Progenitor cell of endocrine pancreas (in vitro differentiated cells): ENCODE results near the gene TAAR2. TPM values are rescaled to one million over a fixed set of nuclear protein-coding genes. Genes with fewer than 3 reads are reported as not detected.

Experiments
- DNase-seq: peaks from one replicate; pipeline ENCODE4 v3.0.0; 2021; ENCODE audit warnings: low spot score; ENCODE audit not compliant: unreplicated experiment
- H3K27ac Mint-ChIP-seq: 2 replicates; pipeline ENCODE4 v1.8.0; 2021; ENCODE audit warnings: mild to moderate bottlenecking, moderate library complexity, mixed read lengths
- H3K27me3 Mint-ChIP-seq: 2 replicates; pipeline ENCODE4 v1.8.0; 2021; ENCODE audit warnings: mixed read lengths
- H3K36me3 Mint-ChIP-seq: 2 replicates; pipeline ENCODE4 v1.8.0; 2022; ENCODE audit warnings: mixed read lengths; ENCODE audit not compliant: insufficient read depth
- H3K4me1 Mint-ChIP-seq: 2 replicates; pipeline ENCODE4 v1.8.0; 2021; ENCODE audit warnings: low read depth, mixed read lengths
- H3K4me3 Mint-ChIP-seq: 2 replicates; pipeline ENCODE4 v1.8.0; 2021; ENCODE audit warnings: low read depth, mild to moderate bottlenecking, moderate library complexity, mixed read lengths
- H3K9me3 Mint-ChIP-seq: 2 replicates; pipeline ENCODE4 v1.8.0; 2021; ENCODE audit warnings: low read depth, mixed read lengths
- long read RNA-seq: library from polyadenylated mRNA; unstranded; transcript quantifications from one replicate; pipeline ENCODE4 v2.0.0, GENCODE V29; 2020
- total RNA-seq: library from RNA; stranded (reverse); gene quantifications from 2 replicates; pipeline ENCODE4 v1.2.1, GENCODE V29; 2021
- TF ChIP-seq, protein P1 (sequence below): fragments of 200-600 bp; sonication (generic); IDR thresholded peaks from one replicate; pipeline ENCODE4 v1.5.0; 2021; ENCODE audit warnings: antibody characterized with exemption, mild to moderate bottlenecking; ENCODE audit not compliant: unreplicated experiment

Gene TAAR2, protein sequence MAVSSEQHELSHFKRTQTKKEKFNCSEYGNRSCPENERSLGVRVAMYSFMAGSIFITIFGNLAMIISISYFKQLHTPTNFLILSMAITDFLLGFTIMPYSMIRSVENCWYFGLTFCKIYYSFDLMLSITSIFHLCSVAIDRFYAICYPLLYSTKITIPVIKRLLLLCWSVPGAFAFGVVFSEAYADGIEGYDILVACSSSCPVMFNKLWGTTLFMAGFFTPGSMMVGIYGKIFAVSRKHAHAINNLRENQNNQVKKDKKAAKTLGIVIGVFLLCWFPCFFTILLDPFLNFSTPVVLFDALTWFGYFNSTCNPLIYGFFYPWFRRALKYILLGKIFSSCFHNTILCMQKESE
- total RNA-seq: not detected in 2 replicates
- long read RNA-seq: 0 reads

DNA sequence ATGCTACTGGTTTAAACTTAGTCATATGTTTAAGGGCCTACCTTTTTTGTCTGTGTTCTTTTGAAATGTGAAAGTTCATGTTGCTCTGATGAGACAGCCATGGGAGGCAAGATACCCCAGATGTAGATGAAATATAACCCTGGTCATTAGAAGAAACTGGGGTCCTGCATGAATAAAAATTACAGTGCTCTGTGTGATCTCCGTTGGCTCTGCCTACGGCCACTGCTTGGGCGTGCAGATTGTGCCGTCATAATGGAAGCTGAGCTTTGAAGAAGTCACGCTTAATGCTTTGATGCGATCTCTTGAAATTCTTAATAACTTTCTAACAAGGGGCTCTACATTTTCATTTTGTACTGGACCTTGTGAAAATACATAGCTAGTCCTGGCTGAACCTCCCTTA, at the start of gene TAAR2:
Gene TAAR2 (minus strand): TSS at position 101 of the 400 bp plus-strand sequence. CDS start 0 bp downstream, at position 101.
- TF ChIP-seq, protein P1, sequence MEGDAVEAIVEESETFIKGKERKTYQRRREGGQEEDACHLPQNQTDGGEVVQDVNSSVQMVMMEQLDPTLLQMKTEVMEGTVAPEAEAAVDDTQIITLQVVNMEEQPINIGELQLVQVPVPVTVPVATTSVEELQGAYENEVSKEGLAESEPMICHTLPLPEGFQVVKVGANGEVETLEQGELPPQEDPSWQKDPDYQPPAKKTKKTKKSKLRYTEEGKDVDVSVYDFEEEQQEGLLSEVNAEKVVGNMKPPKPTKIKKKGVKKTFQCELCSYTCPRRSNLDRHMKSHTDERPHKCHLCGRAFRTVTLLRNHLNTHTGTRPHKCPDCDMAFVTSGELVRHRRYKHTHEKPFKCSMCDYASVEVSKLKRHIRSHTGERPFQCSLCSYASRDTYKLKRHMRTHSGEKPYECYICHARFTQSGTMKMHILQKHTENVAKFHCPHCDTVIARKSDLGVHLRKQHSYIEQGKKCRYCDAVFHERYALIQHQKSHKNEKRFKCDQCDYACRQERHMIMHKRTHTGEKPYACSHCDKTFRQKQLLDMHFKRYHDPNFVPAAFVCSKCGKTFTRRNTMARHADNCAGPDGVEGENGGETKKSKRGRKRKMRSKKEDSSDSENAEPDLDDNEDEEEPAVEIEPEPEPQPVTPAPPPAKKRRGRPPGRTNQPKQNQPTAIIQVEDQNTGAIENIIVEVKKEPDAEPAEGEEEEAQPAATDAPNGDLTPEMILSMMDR: no peak
- H3K4me3 Mint-ChIP-seq: no peak within 1 kb of the TSS
- no peak within 1 kb of the TSS for H3K27ac Mint-ChIP-seq
- no peaks in the 10 kb centered on the region for H3K36me3 Mint-ChIP-seq
- peaks cover 2% of the 10 kb centered on the region for H3K4me1 Mint-ChIP-seq
- DNase-seq: no peak
- H3K9me3 Mint-ChIP-seq: peaks cover 13% of the 10 kb centered on the region
- H3K27me3 Mint-ChIP-seq: peaks cover 14% of the 10 kb centered on the region

DNA sequence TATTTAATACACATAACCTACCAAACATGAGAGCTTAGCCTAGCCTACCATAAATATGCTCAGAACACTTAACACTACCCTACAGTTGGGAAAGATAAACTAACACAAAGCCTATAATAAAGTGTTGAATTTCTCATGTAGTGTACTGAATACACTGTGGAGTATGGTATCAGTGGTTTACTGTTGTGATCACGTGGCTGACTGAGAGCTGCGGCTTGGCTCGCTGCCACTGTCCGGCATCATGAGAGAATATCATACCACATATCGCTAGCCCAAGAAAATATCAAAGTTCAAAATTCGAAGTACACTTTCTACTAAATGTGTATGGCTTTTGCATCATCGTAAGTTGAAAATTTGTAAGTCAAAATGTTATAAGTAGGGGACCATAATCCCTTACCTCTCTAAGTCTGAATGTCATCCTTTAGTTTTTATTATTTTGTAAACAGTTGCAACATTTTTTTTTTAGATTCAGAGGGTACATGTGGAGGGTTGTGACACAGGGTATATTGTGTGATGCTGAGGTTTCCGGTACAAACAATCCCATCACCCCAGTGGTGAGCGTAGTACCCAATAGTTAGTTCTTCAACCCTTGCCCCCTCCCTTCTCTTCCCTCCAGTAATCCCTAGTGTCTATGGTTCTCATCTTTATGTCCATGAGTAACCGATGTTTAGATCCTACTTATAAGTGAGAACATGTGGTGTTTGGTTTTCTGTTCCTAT, 49.5 kb upstream of the TAAR2 start:
- DNase-seq: no peak
- Mint-ChIP-seq H3K36me3 (no peaks in the 10 kb centered on the region), H3K27ac (no peak overlapping the region), H3K4me3 (no peak overlapping the region), H3K4me1 (peaks cover 15% of the 10 kb centered on the region), H3K9me3 (peaks cover 2% of the 10 kb centered on the region), H3K27me3 (no peaks in the 10 kb centered on the region)
- TF ChIP-seq, protein P1: no peak

DNA sequence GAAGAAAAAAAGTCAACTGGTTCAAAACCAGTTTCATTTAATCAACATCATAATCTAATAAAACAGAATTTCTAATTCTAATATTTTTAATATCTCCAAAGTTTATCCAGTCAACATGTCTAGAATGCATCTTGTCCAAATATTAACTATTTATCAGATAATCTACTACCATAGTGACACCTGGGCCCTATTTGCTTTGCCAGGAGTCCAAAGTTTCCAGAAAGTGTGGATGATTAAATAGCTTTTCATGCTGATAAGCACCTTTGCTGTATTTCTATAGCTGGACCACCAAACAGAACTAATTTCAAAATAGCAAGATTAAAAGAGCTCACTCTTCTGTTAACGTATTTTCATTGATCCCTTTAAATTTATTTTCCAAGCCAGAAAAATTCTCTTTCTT, 47.2 kb upstream of the TAAR2 start:
- Mint-ChIP-seq H3K36me3 (no peaks in the 10 kb centered on the region), H3K4me3 (peak overlapping the region; percentile 39), H3K27me3 (no peaks in the 10 kb centered on the region), H3K27ac (no peak overlapping the region), H3K9me3 (peaks cover 1% of the 10 kb centered on the region), H3K4me1 (peaks cover 21% of the 10 kb centered on the region)
- DNase-seq: no peak
- TF ChIP-seq, protein P1: no peak

DNA sequence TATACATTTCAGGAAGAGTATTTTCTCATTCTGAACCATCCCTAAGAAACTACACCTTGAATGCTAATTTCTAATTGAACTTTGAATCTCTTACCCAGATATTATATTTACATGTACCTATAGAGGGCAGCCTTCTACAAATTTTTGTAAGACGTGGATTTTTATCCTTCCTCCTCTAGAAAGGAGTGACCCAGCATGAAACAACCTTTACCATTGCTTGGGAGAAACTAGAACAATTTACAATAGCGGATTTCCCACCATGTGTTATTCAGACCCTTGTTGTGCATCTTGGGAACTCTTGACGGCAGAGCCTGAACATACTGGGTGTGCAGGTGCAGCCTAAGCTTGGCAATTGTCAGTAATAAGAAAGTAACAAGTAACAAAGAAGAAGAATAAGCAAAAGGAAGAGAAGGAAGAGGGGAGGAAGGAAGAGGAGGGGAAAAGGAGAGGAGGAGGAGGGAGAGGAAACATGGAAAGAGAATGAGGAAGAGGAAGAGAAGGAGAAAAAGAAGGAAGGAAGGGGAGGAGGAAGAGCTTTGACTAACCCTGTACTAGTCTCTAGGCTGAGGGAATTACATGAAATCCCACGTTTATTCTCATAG, 45.7 kb upstream of the TAAR2 start:
- no peaks in the 10 kb centered on the region for H3K27me3 Mint-ChIP-seq
- H3K4me3 Mint-ChIP-seq: no peak overlapping the region
- no peaks in the 10 kb centered on the region for H3K36me3 Mint-ChIP-seq
- DNase-seq: no peak
- H3K27ac Mint-ChIP-seq: peak overlapping the region; percentile 71
- TF ChIP-seq, protein P1: peak; percentile 53
- H3K4me1 Mint-ChIP-seq: peaks cover 26% of the 10 kb centered on the region
- peaks cover 6% of the 10 kb centered on the region for H3K9me3 Mint-ChIP-seq

DNA sequence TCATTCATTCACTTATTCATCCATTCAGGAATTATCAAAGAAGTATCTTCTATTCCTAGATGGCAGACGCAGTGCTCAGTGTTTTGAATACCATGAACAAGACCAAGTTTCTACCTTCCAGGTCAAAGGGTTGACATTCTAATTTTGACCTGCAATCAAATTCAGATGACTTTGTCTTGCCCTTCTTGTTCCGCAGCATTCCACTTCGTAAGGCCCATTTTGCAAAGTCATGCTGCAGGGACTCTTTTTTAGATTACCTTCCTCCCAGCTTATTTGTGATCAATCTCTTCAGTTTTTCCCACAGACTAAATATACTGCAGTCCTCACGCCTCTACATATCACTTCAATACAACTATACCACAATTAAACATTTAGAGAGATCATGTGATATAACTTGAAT, 42.0 kb upstream of the TAAR2 start:
- Mint-ChIP-seq H3K27me3 (no peaks in the 10 kb centered on the region), H3K9me3 (peaks cover 6% of the 10 kb centered on the region), H3K27ac (peak overlapping the region; percentile 53), H3K4me1 (peaks cover 16% of the 10 kb centered on the region), H3K36me3 (no peaks in the 10 kb centered on the region), H3K4me3 (no peak overlapping the region)
- DNase-seq: no peak
- TF ChIP-seq, protein P1: no peak
